Activated T-helper 1 cell treated with anti-CD3 and anti-CD28 coated beads, Interleukin-2, amount 50 U/mL, for 16 hours (primary cell): ENCODE data around the gene TRIM64C.
"Not testable (repeated sequence)": the region's sequence is repeated elsewhere in the genome, so short reads cannot be mapped to it uniquely, and the experiment has no call there.

Experiments
- DNase-seq, 2 donors: peaks; one replicate each; pipeline ENCODE4 v3.0.0-alpha.2; 2020; ENCODE audit warnings: low read depth in 1 of 2, low spot score in 1 of 2

TRIM64C gene

GRCh38 chr11:49059012-49059411 lies at the start of gene TRIM64C:
TRIM64C (minus strand) TSS chr11:49059112; CDS start chr11:49059112, 0 bp downstream.
- DNase-seq = not testable (repeated sequence)

- DNase-seq = not testable (repeated sequence)
These were observed 43.4 kb upstream of the TRIM64C start for GRCh38 chr11:49102356-49102755.

- not testable (repeated sequence) for DNase-seq
These were observed 11.0 kb upstream of the TRIM64C start for GRCh38 chr11:49069897-49070296.

- DNase-seq = not testable (repeated sequence)
These were observed 9.1 kb downstream of the TRIM64C start for GRCh38 chr11:49049821-49050220.

- DNase-seq = not testable (repeated sequence)
These were observed 10.7 kb downstream of the TRIM64C start for GRCh38 chr11:49048229-49048628.

DNA sequence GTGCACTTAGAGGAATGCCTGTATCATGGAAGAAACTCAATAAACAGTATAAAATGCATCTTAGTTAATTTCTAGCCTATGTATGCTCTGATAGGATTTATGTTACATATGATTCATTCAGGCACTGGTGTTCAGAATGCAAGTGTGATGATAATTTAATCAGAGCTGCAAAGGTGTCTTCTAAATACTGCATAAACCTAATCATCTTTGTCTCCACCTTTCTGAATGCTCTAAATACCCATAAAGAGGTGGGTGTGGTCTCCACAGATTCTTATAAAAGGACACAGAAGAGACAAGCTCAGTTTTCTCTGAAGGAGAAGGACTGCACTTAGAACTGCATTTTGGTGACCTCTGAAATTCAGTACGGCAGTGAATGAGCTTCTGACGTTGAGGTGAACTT lies 30.4 kb downstream of the TRIM64C start, which contains the start of gene TRIM49B:
TSS of gene TRIM49B (plus strand) at position 301 of the 400 bp plus-strand sequence. CDS start 2,777 bp downstream, outside the sequence.
- DNase-seq = not testable (repeated sequence)
